Measurements from ENCODE around the gene ZMYM2.

Gene ZMYM2

GRCh38 chr13:20109037-20109436 lies 150.5 kb downstream of the ZMYM2 start:
- Mint-ChIP-seq H3K9me3 (no peaks in the 10 kb centered on the region), H3K4me3 (no peak overlapping the region), H3K27ac (no peak overlapping the region), H3K4me1 (ENCODE audit: low read depth in 2 of 2) (peaks cover 0 to 2% of the 10 kb centered on the region in 2 donors), H3K27me3 (peaks cover 38 to 50% of the 10 kb centered on the region in 2 donors), H3K36me3 (ENCODE audit: insufficient read depth) (peaks cover under 1% of the 10 kb centered on the region)
- no peak for ATAC-seq (replicated peaks)
- DNase-seq: no peak

DNA sequence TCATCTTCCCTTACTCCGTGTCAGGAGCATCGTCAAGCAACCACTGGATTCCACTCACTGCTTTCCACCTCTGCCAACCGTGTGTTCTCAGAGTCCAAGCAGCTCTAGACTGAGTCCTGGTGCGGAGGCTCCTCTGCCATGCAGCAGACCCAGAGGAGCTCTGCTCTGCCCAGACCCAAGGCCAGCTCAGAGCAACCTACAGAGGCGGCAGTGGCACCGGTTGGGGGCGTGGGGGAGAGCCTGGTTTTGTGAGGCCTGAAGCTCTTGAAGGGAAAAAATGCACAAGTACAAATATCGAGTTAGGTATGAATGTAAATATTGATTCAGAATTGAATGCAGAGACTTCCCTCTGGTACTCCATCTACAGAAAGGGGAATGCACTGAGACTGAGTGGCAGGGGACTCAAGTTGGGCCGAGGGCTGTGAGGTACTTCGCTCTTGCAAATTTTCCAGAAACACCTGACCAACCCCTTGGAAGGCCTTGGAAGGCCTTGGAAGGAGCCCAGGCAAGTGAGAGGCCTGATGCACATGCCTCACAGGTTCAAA lies 155.6 kb downstream of the ZMYM2 start:
- H3K36me3 Mint-ChIP-seq (ENCODE audit: insufficient read depth): peaks cover 4% of the 10 kb centered on the region
- peaks cover 2 to 4% of the 10 kb centered on the region in 2 donors for H3K4me1 Mint-ChIP-seq (ENCODE audit: low read depth in 2 of 2)
- no peak overlapping the region for H3K4me3 Mint-ChIP-seq
- ATAC-seq (replicated peaks): no peak
- DNase-seq: no peak
- H3K9me3 Mint-ChIP-seq: no peaks in the 10 kb centered on the region
- peaks cover 13 to 25% of the 10 kb centered on the region in 2 donors for H3K27me3 Mint-ChIP-seq
- H3K27ac Mint-ChIP-seq: no peak overlapping the region

DNA sequence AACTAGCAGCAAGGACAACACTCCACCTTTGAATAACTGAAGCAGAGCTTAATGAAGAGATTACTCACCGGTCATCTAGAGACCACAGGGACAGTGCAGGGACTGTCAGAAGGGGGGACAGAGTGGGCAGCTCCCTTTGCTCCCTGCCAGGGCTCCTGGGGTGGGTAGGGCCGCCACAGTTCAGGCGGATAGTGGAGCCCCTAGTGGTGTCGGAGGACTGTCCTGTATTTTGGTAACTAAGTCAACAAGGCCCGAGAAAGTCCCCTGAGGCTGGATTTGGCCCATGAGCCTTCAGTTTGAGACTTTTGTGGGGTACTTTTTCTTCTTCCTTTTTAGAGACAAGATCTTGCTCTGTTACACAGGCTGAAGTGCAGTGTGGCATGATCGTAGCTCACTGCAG lies 157.7 kb downstream of the ZMYM2 start:
- Mint-ChIP-seq H3K36me3 (ENCODE audit: insufficient read depth) (peaks cover 12% of the 10 kb centered on the region), H3K4me3 (no peak overlapping the region), H3K9me3 (no peaks in the 10 kb centered on the region), H3K27me3 (peaks cover 23 to 25% of the 10 kb centered on the region in 2 donors), H3K4me1 (ENCODE audit: low read depth in 2 of 2) (peaks cover 12 to 13% of the 10 kb centered on the region in 2 donors), H3K27ac (no peak overlapping the region)
- no peak for ATAC-seq (replicated peaks)
- DNase-seq: no peak

DNA sequence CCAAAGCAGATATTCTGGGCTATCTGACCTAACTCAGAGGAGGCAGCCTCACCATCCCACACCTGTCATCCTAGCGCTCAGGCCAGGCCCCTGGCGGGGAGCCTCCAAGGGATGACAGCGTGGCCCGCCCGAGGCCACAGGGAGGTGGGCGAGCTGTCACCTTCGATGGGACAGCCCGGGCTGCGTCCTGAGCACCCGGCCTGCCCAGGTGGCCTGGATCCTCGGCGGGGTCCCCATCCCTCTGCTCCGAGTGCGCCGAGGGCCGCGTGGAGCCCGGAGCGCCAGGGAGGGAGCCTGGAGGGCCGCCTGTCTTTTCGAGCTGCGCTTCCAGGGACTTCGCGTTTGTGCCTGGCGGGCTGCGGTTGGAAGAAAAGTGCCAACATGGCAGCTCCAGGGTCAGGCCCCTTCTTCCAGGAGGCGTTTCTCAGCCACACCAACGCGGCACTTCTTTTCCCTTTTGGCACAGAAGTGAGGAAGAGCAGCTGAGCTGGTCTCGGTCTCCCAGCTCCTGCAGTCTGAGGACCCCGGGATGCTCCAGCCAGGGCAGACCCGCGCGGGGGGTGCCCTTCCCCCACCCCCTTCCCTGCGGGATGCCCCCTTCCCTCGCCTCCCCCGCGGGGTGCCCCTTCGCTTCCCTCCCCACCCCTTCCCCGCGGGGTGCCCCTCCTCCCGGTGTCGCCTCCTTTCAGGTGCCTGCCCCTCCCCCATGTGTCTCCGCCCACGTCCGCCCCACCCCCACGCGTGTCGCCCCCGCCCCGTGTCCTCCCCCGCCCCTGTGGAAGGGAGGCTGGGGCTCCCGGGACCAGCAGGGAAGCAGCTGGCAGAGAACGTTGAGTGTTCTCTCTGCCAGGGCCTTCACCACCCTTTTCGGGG lies 160.0 kb downstream of the ZMYM2 start:
- Mint-ChIP-seq H3K4me3 (peak overlapping the region; percentile 85 to 92), H3K27me3 (peaks cover 16 to 20% of the 10 kb centered on the region in 2 donors), H3K36me3 (ENCODE audit: insufficient read depth) (peaks cover 12% of the 10 kb centered on the region), H3K4me1 (ENCODE audit: low read depth in 2 of 2) (peaks cover 12 to 13% of the 10 kb centered on the region in 2 donors), H3K9me3 (no peaks in the 10 kb centered on the region), H3K27ac (peak overlapping the region; percentile 25 to 56)
- ATAC-seq (replicated peaks): peak; percentile 35
- no peak for DNase-seq

- Mint-ChIP-seq H3K36me3 (ENCODE audit: insufficient read depth) (peaks cover 9% of the 10 kb centered on the region), H3K27me3 (peaks cover 27% of the 10 kb centered on the region in 2 donors), H3K4me1 (ENCODE audit: low read depth in 2 of 2) (peaks cover 12 to 13% of the 10 kb centered on the region in 2 donors), H3K4me3 (peak overlapping the region; percentile 85 to 92), H3K9me3 (no peaks in the 10 kb centered on the region), H3K27ac (peak overlapping the region in 1 of 2 donors; percentile 56)
- DNase-seq (no peak), ATAC-seq (replicated peaks) (no peak)
These were observed 161.4 kb downstream of the ZMYM2 start for GRCh38 chr13:20119960-20120359.

DNA sequence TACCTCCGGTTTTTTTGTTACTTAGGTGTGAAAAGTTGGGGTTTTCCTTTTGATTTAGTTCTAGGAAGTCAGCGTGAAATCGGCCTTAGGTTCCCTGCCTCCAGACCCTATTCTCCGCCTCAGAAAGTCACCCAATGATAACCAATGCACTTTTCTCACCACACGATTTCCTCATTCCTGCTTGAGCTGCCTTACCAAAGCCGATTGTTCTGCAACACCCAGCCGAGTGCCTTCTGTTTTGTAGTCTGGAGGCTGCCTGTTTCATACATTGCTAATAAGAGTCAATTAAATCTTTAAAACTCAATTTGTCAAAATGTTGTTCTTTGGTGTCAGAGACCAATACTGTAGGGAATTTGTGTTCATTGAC lies 162.6 kb downstream of the ZMYM2 start:
- H3K9me3 Mint-ChIP-seq: no peaks in the 10 kb centered on the region
- H3K4me1 Mint-ChIP-seq (ENCODE audit: low read depth in 2 of 2): peaks cover 12 to 13% of the 10 kb centered on the region in 2 donors
- H3K36me3 Mint-ChIP-seq (ENCODE audit: insufficient read depth): peaks cover 9% of the 10 kb centered on the region
- H3K27ac Mint-ChIP-seq: peak overlapping the region in 1 of 2 donors; percentile 4
- peaks cover 27 to 31% of the 10 kb centered on the region in 2 donors for H3K27me3 Mint-ChIP-seq
- peak overlapping the region; percentile 68 to 92 for H3K4me3 Mint-ChIP-seq
- ATAC-seq (replicated peaks) (no peak), DNase-seq (no peak)

- peaks cover 8 to 12% of the 10 kb centered on the region in 2 donors for H3K4me1 Mint-ChIP-seq (ENCODE audit: low read depth in 2 of 2)
- DNase-seq (no peak), ATAC-seq (replicated peaks) (no peak)
- peaks cover 6% of the 10 kb centered on the region for H3K36me3 Mint-ChIP-seq (ENCODE audit: insufficient read depth)
- H3K4me3 Mint-ChIP-seq: no peak overlapping the region
- peaks cover 27% of the 10 kb centered on the region in 2 donors for H3K27me3 Mint-ChIP-seq
- no peak overlapping the region for H3K27ac Mint-ChIP-seq
- no peaks in the 10 kb centered on the region for H3K9me3 Mint-ChIP-seq
These were observed 165.8 kb downstream of the ZMYM2 start for GRCh38 chr13:20124303-20124702.

- Mint-ChIP-seq H3K27me3 (peaks cover 18% of the 10 kb centered on the region in 2 donors), H3K4me1 (ENCODE audit: low read depth in 2 of 2) (peaks cover 0 to 3% of the 10 kb centered on the region in 2 donors), H3K4me3 (no peak overlapping the region), H3K27ac (no peak overlapping the region), H3K9me3 (no peaks in the 10 kb centered on the region), H3K36me3 (ENCODE audit: insufficient read depth) (peaks cover 6% of the 10 kb centered on the region)
- DNase-seq: no peak
- no peak for ATAC-seq (replicated peaks)
These were observed 166.7 kb downstream of the ZMYM2 start for GRCh38 chr13:20125129-20125782.

- no peaks in the 10 kb centered on the region for H3K9me3 Mint-ChIP-seq
- H3K36me3 Mint-ChIP-seq (ENCODE audit: insufficient read depth): peaks cover 2% of the 10 kb centered on the region
- no peak overlapping the region for H3K4me3 Mint-ChIP-seq
- DNase-seq (no peak), ATAC-seq (replicated peaks) (no peak)
- H3K4me1 Mint-ChIP-seq (ENCODE audit: low read depth in 2 of 2): peaks cover 0 to 3% of the 10 kb centered on the region in 2 donors
- peaks cover 17 to 18% of the 10 kb centered on the region in 2 donors for H3K27me3 Mint-ChIP-seq
- H3K27ac Mint-ChIP-seq: no peak overlapping the region
These were observed 167.2 kb downstream of the ZMYM2 start for GRCh38 chr13:20125783-20126165.

- H3K36me3 Mint-ChIP-seq (ENCODE audit: insufficient read depth): no peaks in the 10 kb centered on the region
- H3K27ac Mint-ChIP-seq: no peak overlapping the region
- peaks cover 11 to 18% of the 10 kb centered on the region in 2 donors for H3K27me3 Mint-ChIP-seq
- peak overlapping the region; percentile 24 to 41 for H3K4me3 Mint-ChIP-seq
- H3K9me3 Mint-ChIP-seq: no peaks in the 10 kb centered on the region
- ATAC-seq (replicated peaks): no peak
- DNase-seq: no peak
- H3K4me1 Mint-ChIP-seq (ENCODE audit: low read depth in 2 of 2): peaks cover 0 to 3% of the 10 kb centered on the region in 2 donors
These were observed 168.2 kb downstream of the ZMYM2 start for GRCh38 chr13:20126541-20127261.

GRCh38 chr13:20127262-20127561 lies 168.7 kb downstream of the ZMYM2 start:
- peaks cover 0 to 3% of the 10 kb centered on the region in 2 donors for H3K4me1 Mint-ChIP-seq (ENCODE audit: low read depth in 2 of 2)
- H3K27me3 Mint-ChIP-seq: peaks cover 11 to 18% of the 10 kb centered on the region in 2 donors
- H3K27ac Mint-ChIP-seq: no peak overlapping the region
- H3K9me3 Mint-ChIP-seq: no peaks in the 10 kb centered on the region
- DNase-seq (no peak), ATAC-seq (replicated peaks) (peak; percentile 34)
- H3K4me3 Mint-ChIP-seq: peak overlapping the region; percentile 41 to 55
- H3K36me3 Mint-ChIP-seq (ENCODE audit: insufficient read depth): no peaks in the 10 kb centered on the region

GRCh38 chr13:20127562-20128458 lies 169.3 kb downstream of the ZMYM2 start:
- Mint-ChIP-seq H3K9me3 (no peaks in the 10 kb centered on the region), H3K4me1 (ENCODE audit: low read depth in 2 of 2) (peaks cover 0 to 3% of the 10 kb centered on the region in 2 donors), H3K27ac (no peak overlapping the region), H3K27me3 (peaks cover 11 to 18% of the 10 kb centered on the region in 2 donors), H3K4me3 (peak overlapping the region; percentile 45 to 55), H3K36me3 (ENCODE audit: insufficient read depth) (no peaks in the 10 kb centered on the region)
- DNase-seq: peak; percentile 15 to 43 (median 22)
- peak; percentile 73 for ATAC-seq (replicated peaks)
